Cardiac muscle cell (in vitro differentiated cells and primary cell): ENCODE results near the gene F13A1. TPM values are rescaled to one million over a fixed set of nuclear protein-coding genes. Genes with fewer than 3 reads are reported as not detected.

ENCODE experiments used
- DNase-seq, 2 donors: peaks; one replicate each; pipeline versions ENCODE4 v3.0.0 to v3.0.0-alpha.2; 2010 to 2017; ENCODE audit warnings: low read depth in 1 of 2, low spot score in 1 of 2
- H3K27ac ChIP-seq: fragments of 200-600 bp; sonication (generic); 2 replicates; pipeline ENCODE4 v1.5.1; 2016
- H3K27me3 ChIP-seq: fragments of 200-600 bp; sonication (generic); 2 replicates; pipeline ENCODE4 v1.6.0; 2016; ENCODE audit warnings: control low read depth
- H3K36me3 ChIP-seq: fragments of 200-600 bp; sonication (generic); 2 replicates; pipeline ENCODE4 v1.5.1; 2016; ENCODE audit warnings: control low read depth
- H3K4me1 ChIP-seq: fragments of 200-600 bp; sonication (generic); 2 replicates; pipeline ENCODE4 v1.8.1; 2017; ENCODE audit warnings: low read depth, mild to moderate bottlenecking, mixed run types
- H3K4me3 ChIP-seq: fragments of 200-600 bp; sonication (generic); 2 replicates; pipeline ENCODE4 v1.5.1; 2016; ENCODE audit warnings: mild to moderate bottlenecking
- H3K9me3 ChIP-seq: fragments of 200-600 bp; sonication (generic); 2 replicates; pipeline ENCODE4 v1.5.1; 2017; ENCODE audit warnings: low read depth, mild to moderate bottlenecking, control low read depth
- polyA plus RNA-seq: library from polyadenylated mRNA; unstranded; fragments of >200 nt; fragmentation: Nextera tagmentation; extraction: Ambion mirVana; gene quantifications from 2 replicates; pipeline ENCODE4 v1.2.1, GENCODE V29; 2016
- total RNA-seq: library from RNA; depleted of rRNA; stranded (reverse); fragments of >200 nt; gene quantifications from 2 replicates; pipeline ENCODE4 v1.2.3, GENCODE V29; 2016
- TF ChIP-seq, protein P1 (sequence below): IDR thresholded peaks from 2 replicates; pipeline ENCODE4 v1.5.1; 2012; ENCODE audit warnings: low read depth, mild to moderate bottlenecking, low read length

F13A1 gene
- total and polyA plus RNA-seq, 2 experiments from 2014 or later = 1.0 to 2.4 TPM

DNA sequence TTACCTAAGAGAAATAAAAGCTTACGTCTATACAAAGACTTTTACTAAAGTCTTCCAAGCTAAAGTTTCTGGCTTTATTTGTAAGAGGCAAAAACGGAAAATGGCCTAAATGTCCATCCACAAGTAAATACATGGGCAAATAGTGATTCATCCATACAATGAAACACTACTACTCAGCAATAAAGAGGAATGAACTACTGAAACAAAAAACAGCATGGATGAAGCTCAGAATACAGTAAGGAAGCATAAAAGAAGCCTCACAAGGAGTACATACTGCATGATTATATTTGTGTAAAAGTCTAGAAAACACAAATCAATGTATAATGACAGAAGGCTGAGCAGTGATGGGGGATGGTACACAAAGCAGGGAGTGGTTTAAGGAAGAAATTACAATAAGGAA is 84.7 kb downstream of the F13A1 start:
- H3K4me1 ChIP-seq = no peaks in the 10 kb centered on the region
- H3K9me3 ChIP-seq = no peaks in the 10 kb centered on the region
- TF ChIP-seq, protein P1, sequence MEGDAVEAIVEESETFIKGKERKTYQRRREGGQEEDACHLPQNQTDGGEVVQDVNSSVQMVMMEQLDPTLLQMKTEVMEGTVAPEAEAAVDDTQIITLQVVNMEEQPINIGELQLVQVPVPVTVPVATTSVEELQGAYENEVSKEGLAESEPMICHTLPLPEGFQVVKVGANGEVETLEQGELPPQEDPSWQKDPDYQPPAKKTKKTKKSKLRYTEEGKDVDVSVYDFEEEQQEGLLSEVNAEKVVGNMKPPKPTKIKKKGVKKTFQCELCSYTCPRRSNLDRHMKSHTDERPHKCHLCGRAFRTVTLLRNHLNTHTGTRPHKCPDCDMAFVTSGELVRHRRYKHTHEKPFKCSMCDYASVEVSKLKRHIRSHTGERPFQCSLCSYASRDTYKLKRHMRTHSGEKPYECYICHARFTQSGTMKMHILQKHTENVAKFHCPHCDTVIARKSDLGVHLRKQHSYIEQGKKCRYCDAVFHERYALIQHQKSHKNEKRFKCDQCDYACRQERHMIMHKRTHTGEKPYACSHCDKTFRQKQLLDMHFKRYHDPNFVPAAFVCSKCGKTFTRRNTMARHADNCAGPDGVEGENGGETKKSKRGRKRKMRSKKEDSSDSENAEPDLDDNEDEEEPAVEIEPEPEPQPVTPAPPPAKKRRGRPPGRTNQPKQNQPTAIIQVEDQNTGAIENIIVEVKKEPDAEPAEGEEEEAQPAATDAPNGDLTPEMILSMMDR = no peak
- H3K27me3 ChIP-seq = no peaks in the 10 kb centered on the region
- DNase-seq = no peak
- no peak overlapping the region for H3K4me3 ChIP-seq
- no peak overlapping the region for H3K27ac ChIP-seq
- H3K36me3 ChIP-seq = no peaks in the 10 kb centered on the region

DNA sequence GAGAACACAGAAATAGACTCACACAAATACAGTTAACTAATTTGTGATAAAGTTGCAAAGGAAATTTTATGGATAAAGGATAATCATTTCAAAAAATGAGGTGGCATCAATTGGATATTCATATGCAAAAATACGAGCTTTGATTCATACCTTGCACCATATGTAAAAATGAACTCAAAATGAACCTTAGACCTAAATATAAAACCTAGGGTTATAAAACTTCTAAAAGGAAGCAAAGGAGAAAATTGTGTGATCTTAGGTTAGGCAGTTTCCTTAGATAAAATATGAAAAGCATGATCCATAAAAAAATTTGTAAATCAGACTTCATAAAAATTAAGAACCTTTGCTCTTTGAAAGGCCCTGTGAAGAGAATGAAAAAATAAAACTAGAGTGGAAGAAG is 85.5 kb downstream of the F13A1 start:
- Histone ChIP-seq H3K4me1 (no peaks in the 10 kb centered on the region), H3K36me3 (no peaks in the 10 kb centered on the region), H3K27ac (no peak overlapping the region), H3K9me3 (no peaks in the 10 kb centered on the region), H3K27me3 (no peaks in the 10 kb centered on the region), H3K4me3 (no peak overlapping the region)
- DNase-seq = no peak
- TF ChIP-seq, protein P1 = no peak

DNA sequence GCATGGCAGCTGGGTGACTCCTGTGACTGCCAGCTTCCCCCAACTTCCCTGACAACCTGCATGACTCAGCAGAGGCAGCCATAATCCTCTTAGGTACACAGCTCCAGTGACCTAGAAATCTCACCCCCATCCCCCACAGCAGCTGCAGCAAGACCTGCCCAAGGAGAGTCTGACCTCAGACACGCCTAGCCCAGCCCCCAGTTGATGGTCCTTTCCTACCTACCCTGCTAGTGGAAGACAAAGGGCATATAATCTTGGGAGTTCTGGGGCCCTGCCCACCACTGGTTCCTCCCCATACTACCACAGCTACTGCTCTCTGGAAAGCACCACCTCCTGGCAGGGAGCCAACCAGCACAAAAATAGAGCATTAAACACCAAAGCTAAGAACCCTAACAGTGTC is 90.2 kb downstream of the F13A1 start:
- Histone ChIP-seq H3K4me3 (no peak overlapping the region), H3K27ac (no peak overlapping the region), H3K4me1 (no peaks in the 10 kb centered on the region), H3K27me3 (no peaks in the 10 kb centered on the region), H3K9me3 (no peaks in the 10 kb centered on the region), H3K36me3 (no peaks in the 10 kb centered on the region)
- TF ChIP-seq, protein P1 = no peak
- peak in 1 of 2 donors; percentile 10 for DNase-seq

DNA sequence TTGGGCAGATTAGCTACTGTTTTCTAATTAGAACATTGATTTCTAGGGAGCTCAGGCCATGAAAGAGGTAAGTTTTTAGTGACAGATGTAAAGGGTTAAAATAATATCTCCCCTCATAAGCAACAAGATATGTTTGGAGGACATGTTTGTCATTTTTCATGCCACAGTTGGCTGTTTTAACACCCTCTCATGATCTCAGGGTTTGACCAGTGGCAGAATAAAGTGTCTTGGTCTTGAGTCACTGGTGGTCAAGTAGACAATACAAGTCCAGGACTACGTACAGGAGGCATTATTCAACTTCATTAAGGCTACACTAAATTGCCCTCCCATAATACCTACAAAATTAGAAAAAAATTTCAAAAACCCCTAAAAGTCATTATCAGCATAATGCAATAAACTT is 92.6 kb downstream of the F13A1 start:
- Histone ChIP-seq H3K4me1 (no peaks in the 10 kb centered on the region), H3K36me3 (no peaks in the 10 kb centered on the region), H3K9me3 (no peaks in the 10 kb centered on the region), H3K27ac (no peak overlapping the region), H3K27me3 (no peaks in the 10 kb centered on the region), H3K4me3 (no peak overlapping the region)
- TF ChIP-seq, protein P1 = no peak
- DNase-seq = no peak

DNA sequence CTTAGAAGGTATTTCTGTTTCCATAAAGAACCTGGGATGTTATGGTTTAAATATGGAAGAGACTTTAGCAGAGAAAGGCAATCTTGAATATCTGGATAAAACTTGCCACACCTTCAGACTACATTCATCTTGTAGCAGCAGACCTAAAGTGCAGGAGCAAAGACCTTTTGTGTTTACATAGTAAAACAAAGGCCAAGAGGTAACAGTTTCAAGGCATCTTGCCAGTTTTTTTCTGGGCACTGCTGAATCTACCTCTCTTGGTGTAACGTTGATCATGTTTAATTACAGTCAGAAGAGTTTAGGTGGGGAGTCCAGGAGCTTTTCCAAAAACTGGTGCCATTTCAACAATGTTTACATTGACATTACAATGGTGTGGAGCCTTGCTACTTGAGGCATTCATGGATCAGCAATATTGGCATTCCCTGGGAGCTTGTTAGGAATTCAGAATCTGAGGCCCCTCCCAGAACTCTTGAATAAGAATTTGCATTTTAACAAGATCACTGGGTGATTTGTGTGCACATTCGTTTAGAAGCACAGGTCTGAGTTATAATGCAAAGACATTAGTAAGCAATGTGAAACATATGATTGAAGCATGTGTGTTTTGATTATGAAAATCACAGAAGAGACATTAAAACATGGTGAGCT is 94.5 kb downstream of the F13A1 start:
- Histone ChIP-seq H3K27ac (no peak overlapping the region), H3K27me3 (no peaks in the 10 kb centered on the region), H3K9me3 (no peaks in the 10 kb centered on the region), H3K4me1 (no peaks in the 10 kb centered on the region), H3K4me3 (no peak overlapping the region), H3K36me3 (no peaks in the 10 kb centered on the region)
- TF ChIP-seq, protein P1 = no peak
- no peak for DNase-seq
